Effector memory CD4-positive, alpha-beta T cell (primary cell): ENCODE measurements around the gene UGGT1.

Source experiments
- DNase-seq, 3 donors: peaks; one replicate each; pipeline ENCODE4 v3.0.0-alpha.2; 2020
- H3K27ac ChIP-seq: 2 replicates; pipeline ENCODE4 v1.7.0; 2013; ENCODE audit warnings: mild to moderate bottlenecking, low read length, moderate library complexity; ENCODE audit not compliant: insufficient read depth, poor library complexity, severe bottlenecking
- H3K27me3 ChIP-seq: replicated peaks from 2 replicates; pipeline ENCODE4 v1.7.0; 2013; ENCODE audit warnings: mild to moderate bottlenecking, low read length; ENCODE audit not compliant: insufficient read depth, control insufficient read depth, poor library complexity, severe bottlenecking
- H3K36me3 ChIP-seq: 2 replicates; pipeline ENCODE4 v1.7.0; 2013; ENCODE audit warnings: mild to moderate bottlenecking, low read length, moderate library complexity; ENCODE audit not compliant: control insufficient read depth, insufficient read depth
- H3K4me1 ChIP-seq: 2 replicates; pipeline ENCODE4 v1.7.0; 2013; ENCODE audit warnings: low read length, mild to moderate bottlenecking; ENCODE audit not compliant: control insufficient read depth, insufficient read depth, poor library complexity, severe bottlenecking
- H3K4me3 ChIP-seq: 2 replicates; pipeline ENCODE4 v1.7.0; 2013; ENCODE audit warnings: low read length, low read depth, mild to moderate bottlenecking; ENCODE audit not compliant: insufficient read depth, poor library complexity, severe bottlenecking
- H3K9me3 ChIP-seq: 2 replicates; pipeline ENCODE4 v1.7.0; 2013; ENCODE audit warnings: mild to moderate bottlenecking, low read length, moderate library complexity; ENCODE audit not compliant: control insufficient read depth

UGGT1 gene

GRCh38 chr2:128185576-128185975 lies 94.6 kb downstream of the UGGT1 start:
- Histone ChIP-seq H3K4me3 (no peak overlapping the region), H3K27ac (no peak overlapping the region), H3K27me3 (no peaks in the 10 kb centered on the region), H3K4me1 (no peaks in the 10 kb centered on the region), H3K9me3 (no peaks in the 10 kb centered on the region), H3K36me3 (peaks cover 59% of the 10 kb centered on the region)
- no peak for DNase-seq

DNA sequence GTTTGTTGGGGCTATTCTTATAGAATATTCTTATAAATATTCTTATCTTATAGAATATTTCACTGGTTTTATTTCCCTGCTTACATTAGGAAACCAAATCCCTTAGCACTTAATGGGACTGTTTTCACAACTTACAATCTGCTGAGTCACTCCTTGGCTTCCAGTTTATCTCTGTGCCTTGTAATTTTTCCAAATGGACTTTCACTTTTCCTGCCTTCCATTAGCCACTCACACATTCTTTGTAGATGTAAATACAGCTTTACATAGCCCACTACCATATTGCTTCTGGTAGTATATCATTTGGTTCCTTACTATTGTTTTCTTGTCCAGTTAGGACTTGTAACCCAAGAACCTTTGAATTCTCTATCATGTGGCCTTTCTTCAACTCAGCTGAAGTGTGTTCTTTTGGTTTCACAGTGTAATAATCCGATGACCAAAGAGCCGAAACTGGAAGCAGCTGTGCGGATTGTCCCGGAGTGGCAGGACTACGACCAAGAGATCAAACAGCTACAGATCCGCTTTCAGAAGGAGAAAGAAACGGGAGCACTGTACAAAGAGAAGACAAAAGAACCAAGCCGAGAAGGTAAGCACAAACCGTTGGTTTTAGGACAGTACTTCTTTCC lies 96.1 kb downstream of the UGGT1 start:
- no peak for DNase-seq
- Histone ChIP-seq H3K9me3 (no peaks in the 10 kb centered on the region), H3K27ac (no peak overlapping the region), H3K36me3 (peaks cover 50% of the 10 kb centered on the region), H3K27me3 (no peaks in the 10 kb centered on the region), H3K4me1 (no peaks in the 10 kb centered on the region), H3K4me3 (no peak overlapping the region)

DNA sequence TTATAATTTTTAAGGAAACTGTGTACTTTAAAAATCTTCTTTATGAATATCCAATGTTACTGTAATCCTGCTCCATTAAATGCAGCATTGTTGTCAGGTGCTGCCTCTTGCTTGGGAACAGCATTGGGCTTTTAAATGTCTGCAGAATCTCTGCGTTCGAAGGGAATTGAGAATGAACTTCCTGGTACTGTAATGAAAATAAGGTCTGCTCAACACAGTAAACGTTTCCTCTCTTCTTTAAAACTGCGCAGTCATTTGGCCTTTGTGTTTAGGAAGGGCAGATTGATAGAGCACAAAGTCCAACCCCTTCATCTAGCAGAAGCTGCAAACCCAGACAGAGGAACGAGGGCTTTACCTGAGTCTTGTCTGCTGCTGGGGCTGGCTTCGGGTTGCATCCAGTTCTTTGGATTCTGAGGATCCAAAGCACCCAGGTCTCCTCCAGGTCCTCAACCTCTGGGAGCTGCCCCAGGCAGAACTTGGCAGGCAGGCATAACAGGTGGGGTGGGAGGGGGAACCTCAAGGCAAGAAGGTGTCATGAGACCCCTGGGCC lies 104.5 kb downstream of the UGGT1 start:
- H3K27ac ChIP-seq, result no peak overlapping the region

DNA sequence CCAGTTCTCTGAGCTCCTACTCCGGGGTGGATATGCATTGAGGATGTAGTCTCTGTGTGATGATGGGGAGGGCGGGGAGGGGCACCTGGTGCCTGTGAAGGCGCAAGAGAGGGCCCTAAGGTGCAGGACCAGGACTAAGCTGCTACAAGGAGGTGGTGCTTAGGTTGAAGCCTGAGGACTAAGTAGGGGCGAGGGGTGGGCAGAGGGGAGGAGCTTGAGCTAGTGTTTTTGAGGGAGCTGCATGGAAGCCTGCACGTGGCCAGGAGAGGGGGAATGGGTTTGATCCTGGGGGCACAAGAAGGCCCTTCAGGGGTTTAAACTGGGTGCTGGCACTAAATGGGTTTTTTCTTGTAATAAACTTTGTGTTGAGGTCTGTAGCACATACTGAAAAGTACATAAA lies 105.0 kb downstream of the UGGT1 start:
- Histone ChIP-seq H3K9me3 (no peaks in the 10 kb centered on the region), H3K4me1 (peaks cover 15% of the 10 kb centered on the region), H3K36me3 (peaks cover under 1% of the 10 kb centered on the region), H3K27ac (no peak overlapping the region), H3K27me3 (no peaks in the 10 kb centered on the region), H3K4me3 (no peak overlapping the region)
- DNase-seq, result no peak

More for the DNA sequence above, 104.5 kb downstream of the UGGT1 start:
- Histone ChIP-seq H3K9me3 (no peaks in the 10 kb centered on the region), H3K4me3 (no peak overlapping the region), H3K36me3 (peaks cover 6% of the 10 kb centered on the region), H3K4me1 (peaks cover 15% of the 10 kb centered on the region), H3K27me3 (no peaks in the 10 kb centered on the region)
- no peak for DNase-seq

DNA sequence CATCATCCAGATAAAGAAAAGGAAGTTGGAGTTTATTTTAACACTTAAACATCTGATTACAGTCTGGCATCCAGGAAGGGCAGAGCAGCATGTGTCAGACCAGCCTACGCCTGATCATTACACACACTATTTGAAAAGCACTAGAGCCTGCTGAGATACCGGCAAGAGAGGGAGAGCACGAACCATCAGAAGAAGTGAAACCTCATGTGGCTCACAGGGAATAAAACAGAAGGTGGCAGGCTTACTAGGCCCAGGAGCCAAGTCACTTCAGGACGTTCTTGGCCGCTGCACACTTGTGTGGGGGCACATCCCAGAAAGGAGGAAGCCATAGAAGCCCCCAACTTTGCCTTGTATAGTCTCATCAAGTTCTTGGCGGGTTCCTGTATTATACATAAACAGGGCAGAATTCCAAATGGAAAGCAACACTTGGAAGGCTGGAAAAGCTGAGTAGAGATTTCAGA lies 105.5 kb downstream of the UGGT1 start:
- Histone ChIP-seq H3K36me3 (no peaks in the 10 kb centered on the region), H3K9me3 (no peaks in the 10 kb centered on the region), H3K27me3 (no peaks in the 10 kb centered on the region), H3K4me3 (no peak overlapping the region), H3K4me1 (peaks cover 15% of the 10 kb centered on the region), H3K27ac (no peak overlapping the region)
- DNase-seq, result no peak

GRCh38 chr2:128197059-128197458 lies 106.1 kb downstream of the UGGT1 start:
- Histone ChIP-seq H3K9me3 (no peaks in the 10 kb centered on the region), H3K27ac (no peak overlapping the region), H3K36me3 (no peaks in the 10 kb centered on the region), H3K4me3 (no peak overlapping the region), H3K4me1 (peaks cover 15% of the 10 kb centered on the region), H3K27me3 (no peaks in the 10 kb centered on the region)
- no peak for DNase-seq

- no peaks in the 10 kb centered on the region for H3K36me3 ChIP-seq
- no peak overlapping the region for H3K27ac ChIP-seq
- no peak for DNase-seq
- H3K4me3 ChIP-seq, result no peak overlapping the region
- no peaks in the 10 kb centered on the region for H3K9me3 ChIP-seq
- no peaks in the 10 kb centered on the region for H3K27me3 ChIP-seq
- peaks cover 15% of the 10 kb centered on the region for H3K4me1 ChIP-seq
Measured at GRCh38 chr2:128198656-128199055, 107.7 kb downstream of the UGGT1 start.

- H3K9me3 ChIP-seq, result no peaks in the 10 kb centered on the region
- H3K27me3 ChIP-seq, result no peaks in the 10 kb centered on the region
- H3K27ac ChIP-seq, result no peak overlapping the region
- H3K36me3 ChIP-seq, result no peaks in the 10 kb centered on the region
- no peak overlapping the region for H3K4me3 ChIP-seq
- peaks cover 15% of the 10 kb centered on the region for H3K4me1 ChIP-seq
- DNase-seq, result no peak
Measured at GRCh38 chr2:128199141-128199540, 108.1 kb downstream of the UGGT1 start.

GRCh38 chr2:128202791-128203190 lies 111.8 kb downstream of the UGGT1 start:
- Histone ChIP-seq H3K9me3 (no peaks in the 10 kb centered on the region), H3K27me3 (no peaks in the 10 kb centered on the region), H3K27ac (no peak overlapping the region), H3K36me3 (no peaks in the 10 kb centered on the region), H3K4me1 (no peaks in the 10 kb centered on the region), H3K4me3 (no peak overlapping the region)
- DNase-seq, result no peak

- Histone ChIP-seq H3K27ac (no peak overlapping the region), H3K27me3 (no peaks in the 10 kb centered on the region), H3K9me3 (no peaks in the 10 kb centered on the region), H3K4me3 (no peak overlapping the region), H3K36me3 (no peaks in the 10 kb centered on the region), H3K4me1 (no peaks in the 10 kb centered on the region)
- DNase-seq, result no peak
Measured at GRCh38 chr2:128206245-128206644, 115.2 kb downstream of the UGGT1 start.
